GM18909 (cell line): ENCODE results near the gene ZEB1.

Source experiments
- ATAC-seq: cut with Tn5 transposase; IDR thresholded peaks from one replicate; pipeline ENCODE4 v1.9.1; 2021; ENCODE audit warnings: mild to moderate bottlenecking; ENCODE audit not compliant: unreplicated experiment, poor library complexity

The ZEB1 gene

GRCh38 chr10:31318854-31319601 lies at the start of gene ZEB1:
Gene ZEB1 (plus strand): TSS chr10:31319216. CDS start chr10:31319235, 19 bp downstream.
- peak; percentile 43 for ATAC-seq

GRCh38 chr10:31270954-31271353 lies 48.1 kb upstream of the ZEB1 start:
- no peak for ATAC-seq

GRCh38 chr10:31272841-31273240 lies 46.2 kb upstream of the ZEB1 start:
- ATAC-seq, result no peak

GRCh38 chr10:31273789-31274188 lies 45.2 kb upstream of the ZEB1 start:
- no peak for ATAC-seq

- no peak for ATAC-seq
Measured at GRCh38 chr10:31274310-31274709, 44.7 kb upstream of the ZEB1 start.

- no peak for ATAC-seq
Measured at GRCh38 chr10:31278279-31278941, 40.6 kb upstream of the ZEB1 start.

GRCh38 chr10:31280972-31281371 lies 38.0 kb upstream of the ZEB1 start:
- ATAC-seq, result no peak

- ATAC-seq, result no peak
Measured at GRCh38 chr10:31288001-31288400, 31.0 kb upstream of the ZEB1 start.

GRCh38 chr10:31288962-31289361 lies 30.1 kb upstream of the ZEB1 start:
- no peak for ATAC-seq

- no peak for ATAC-seq
Measured at GRCh38 chr10:31290386-31290785, 28.6 kb upstream of the ZEB1 start.

- ATAC-seq, result no peak
Measured at GRCh38 chr10:31291123-31291522, 27.9 kb upstream of the ZEB1 start.

- ATAC-seq, result no peak
Measured at GRCh38 chr10:31294558-31294957, 24.5 kb upstream of the ZEB1 start.

- no peak for ATAC-seq
Measured at GRCh38 chr10:31296754-31297153, 22.3 kb upstream of the ZEB1 start.

- ATAC-seq, result no peak
Measured at GRCh38 chr10:31299119-31299518, 19.9 kb upstream of the ZEB1 start.

GRCh38 chr10:31303212-31303611 lies 15.8 kb upstream of the ZEB1 start:
- no peak for ATAC-seq

- no peak for ATAC-seq
Measured at GRCh38 chr10:31304291-31304970, 14.6 kb upstream of the ZEB1 start.

GRCh38 chr10:31313396-31313795 lies 5.6 kb upstream of the ZEB1 start:
- ATAC-seq, result no peak

GRCh38 chr10:31314256-31315150 lies 4.5 kb upstream of the ZEB1 start:
- ATAC-seq, result no peak

GRCh38 chr10:31315453-31315852 lies 3.6 kb upstream of the ZEB1 start:
- ATAC-seq, result no peak

- no peak for ATAC-seq
Measured at GRCh38 chr10:31317171-31317570, 1.8 kb upstream of the ZEB1 start.
